Smooth muscle cell of the pulmonary artery (primary cell): ENCODE results near the gene SELENOF. TPM values are rescaled to one million over a fixed set of nuclear protein-coding genes. Genes with fewer than 3 reads are reported as not detected.

ENCODE experiments used
- total RNA-seq: library from RNA; depleted of rRNA; stranded (reverse); fragments of >200 nt; gene quantifications from 2 replicates; pipeline ENCODE4 v1.2.3, GENCODE V29; 2014

The SELENOF gene
- 123 and 243 TPM in 2 replicates for total RNA-seq

GRCh38 chr1:86913896-86914600, at the start of gene SELENOF:
Gene SELENOF, minus strand, starts transcription at chr1:86914126. Its CDS starts 15 bp downstream, at chr1:86914111.

DNA sequence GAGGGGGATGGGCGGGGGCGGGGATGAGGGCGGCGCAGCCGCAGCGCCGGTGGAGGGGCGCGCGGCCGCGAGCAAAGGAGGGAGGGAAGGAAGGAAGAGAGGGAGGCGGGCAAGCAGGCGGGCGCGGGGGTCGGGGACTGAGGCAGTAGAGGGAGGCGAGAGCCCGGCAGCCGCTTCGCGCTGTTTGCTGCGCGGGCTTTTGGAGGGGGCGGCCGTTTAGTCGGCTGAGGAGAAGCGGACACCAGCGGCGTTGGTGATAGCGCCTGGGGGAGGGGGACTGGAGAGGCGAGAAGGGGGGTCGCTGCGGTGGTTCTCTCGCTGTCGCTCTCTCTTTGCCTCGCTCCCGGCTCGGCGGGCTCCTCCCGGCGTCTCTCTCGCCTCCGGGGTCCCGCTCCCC, 673 bp upstream of the SELENOF start, which contains the start of gene HS2ST1:
Gene HS2ST1, plus strand, starts transcription at position 35 of the 397 bp plus-strand sequence.

Other genes starting within 250 kb of the SELENOF start
- gene SH3GLB1, start 209.6 kb downstream of the SELENOF start, total RNA-seq = 59.6 and 61.0 TPM in 2 replicates
- gene HS2ST1, start 509 bp upstream of the SELENOF start, total RNA-seq = 30.6 and 34.8 TPM in 2 replicates